ENCODE results near the gene CCDC187.

CCDC187 gene

DNA sequence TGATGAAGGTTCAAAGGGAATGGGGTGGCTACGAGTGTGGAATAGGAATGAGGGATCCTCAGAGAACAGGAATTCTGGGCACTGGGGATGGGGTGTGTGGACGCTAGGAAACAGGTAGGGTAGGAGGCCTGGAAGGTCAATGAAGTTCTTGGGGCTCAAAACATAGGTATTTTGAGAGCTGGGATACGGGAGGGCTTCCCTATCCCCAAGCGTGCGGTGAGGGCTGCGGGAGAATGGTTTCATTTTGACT, 59.0 kb downstream of the CCDC187 start:
- H3K4me1 ChIP-seq (ENCODE audit: control insufficient read depth in 1 of 2, insufficient read depth in 2 of 2, low read length in 2 of 2) = peaks cover 12 to 28% of the 10 kb centered on the region in 2 donors
- H3K4me3 ChIP-seq (ENCODE audit: low read depth in 1 of 2, low read length in 2 of 2) = peak overlapping the region; percentile 70 to 72
- no peaks in the 10 kb centered on the region for H3K36me3 ChIP-seq (ENCODE audit: control insufficient read depth in 1 of 2, insufficient read depth in 2 of 2, low read length in 2 of 2)
- peak overlapping the region; percentile 44 to 50 for H3K9ac ChIP-seq (ENCODE audit: low read depth in 1 of 2, low read length in 2 of 2)
- no peak overlapping the region for H3K27ac ChIP-seq (ENCODE audit: low read depth, low read length)
- H3K27me3 ChIP-seq (ENCODE audit: control insufficient read depth in 1 of 2, insufficient read depth in 2 of 2, low read length in 2 of 2) = peaks cover 0 to 4% of the 10 kb centered on the region in 2 donors
- no peaks in the 10 kb centered on the region for H3K9me3 ChIP-seq (ENCODE audit: control insufficient read depth in 1 of 2, low read length in 2 of 2)

DNA sequence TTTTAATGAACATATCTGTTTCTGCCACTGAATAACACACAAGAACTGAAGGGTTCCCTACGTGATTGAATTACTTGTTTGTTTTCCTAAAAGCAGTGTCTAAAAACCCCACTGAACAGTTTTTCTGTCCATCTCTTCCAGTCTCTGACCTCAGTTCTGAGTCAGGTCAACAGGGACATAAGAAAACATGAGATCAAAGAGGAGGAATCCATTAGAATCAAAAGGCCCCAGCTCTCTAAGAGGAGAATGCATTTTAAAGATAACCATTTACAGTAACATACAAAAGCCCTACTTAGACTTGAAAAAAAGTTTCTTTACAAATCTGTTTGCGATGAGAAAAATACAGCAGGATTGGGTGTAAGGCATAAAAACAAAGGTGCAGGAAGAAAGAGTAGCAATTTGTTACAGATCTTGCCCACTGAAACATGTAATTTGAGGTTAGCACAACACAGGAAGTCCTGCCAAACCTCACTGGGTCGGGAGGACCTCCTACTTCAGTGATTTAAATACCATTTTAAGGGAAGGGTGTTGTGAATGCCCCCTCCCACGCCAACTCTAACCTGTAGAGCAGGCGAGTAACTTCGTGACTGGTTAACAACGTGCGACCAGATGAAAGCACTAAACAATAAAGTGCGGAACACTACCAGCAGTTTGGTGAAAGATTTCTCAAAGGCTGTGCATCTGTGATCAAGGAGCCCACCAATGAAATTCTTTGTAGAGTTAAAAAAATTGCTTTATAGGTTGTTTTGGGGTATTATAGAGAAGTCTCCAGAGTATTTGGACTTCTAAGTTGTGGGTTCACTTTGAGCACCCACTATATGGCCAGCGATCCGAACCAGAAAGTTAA, 59.5 kb downstream of the CCDC187 start:
- Histone ChIP-seq H3K27ac (ENCODE audit: low read depth, low read length) (no peak overlapping the region), H3K36me3 (ENCODE audit: control insufficient read depth in 1 of 2, insufficient read depth in 2 of 2, low read length in 2 of 2) (no peaks in the 10 kb centered on the region), H3K27me3 (ENCODE audit: control insufficient read depth in 1 of 2, insufficient read depth in 2 of 2, low read length in 2 of 2) (peaks cover 0 to 2% of the 10 kb centered on the region in 2 donors), H3K9me3 (ENCODE audit: control insufficient read depth in 1 of 2, low read length in 2 of 2) (no peaks in the 10 kb centered on the region), H3K4me1 (ENCODE audit: control insufficient read depth in 1 of 2, insufficient read depth in 2 of 2, low read length in 2 of 2) (peaks cover 12 to 32% of the 10 kb centered on the region in 2 donors), H3K9ac (ENCODE audit: low read depth in 1 of 2, low read length in 2 of 2) (peak overlapping the region; percentile 18 to 50), H3K4me3 (ENCODE audit: low read depth in 1 of 2, low read length in 2 of 2) (peak overlapping the region; percentile 70 to 72)

DNA sequence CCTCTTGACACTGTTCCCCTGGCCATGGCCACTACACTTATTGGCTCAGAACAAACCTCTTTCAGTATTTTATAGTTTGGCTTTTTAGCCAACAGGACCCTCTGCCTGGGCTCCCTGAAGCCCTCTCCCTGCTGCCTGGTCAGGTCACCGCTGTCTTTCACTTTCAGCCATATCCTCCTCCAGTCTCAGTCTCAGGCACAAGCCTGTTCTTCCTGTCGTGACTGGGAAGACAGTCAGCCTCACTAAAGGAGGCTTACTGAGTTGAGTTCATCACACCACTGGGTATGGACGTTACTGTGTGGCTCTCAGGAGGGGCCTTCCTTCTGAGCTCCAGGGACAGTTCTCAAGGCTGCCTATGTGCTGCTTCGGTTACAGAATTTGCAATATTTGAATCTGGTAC, 60.3 kb downstream of the CCDC187 start:
- no peaks in the 10 kb centered on the region for H3K36me3 ChIP-seq (ENCODE audit: control insufficient read depth in 1 of 2, insufficient read depth in 2 of 2, low read length in 2 of 2)
- peaks cover 12 to 32% of the 10 kb centered on the region in 2 donors for H3K4me1 ChIP-seq (ENCODE audit: control insufficient read depth in 1 of 2, insufficient read depth in 2 of 2, low read length in 2 of 2)
- H3K9me3 ChIP-seq (ENCODE audit: control insufficient read depth in 1 of 2, low read length in 2 of 2) = no peaks in the 10 kb centered on the region
- H3K27me3 ChIP-seq (ENCODE audit: control insufficient read depth in 1 of 2, insufficient read depth in 2 of 2, low read length in 2 of 2) = no peaks in the 10 kb centered on the region
- H3K4me3 ChIP-seq (ENCODE audit: low read depth in 1 of 2, low read length in 2 of 2) = peak overlapping the region in 1 of 2 donors; percentile 23
- no peak overlapping the region for H3K9ac ChIP-seq (ENCODE audit: low read depth in 1 of 2, low read length in 2 of 2)
- no peak overlapping the region for H3K27ac ChIP-seq (ENCODE audit: low read depth, low read length)

DNA sequence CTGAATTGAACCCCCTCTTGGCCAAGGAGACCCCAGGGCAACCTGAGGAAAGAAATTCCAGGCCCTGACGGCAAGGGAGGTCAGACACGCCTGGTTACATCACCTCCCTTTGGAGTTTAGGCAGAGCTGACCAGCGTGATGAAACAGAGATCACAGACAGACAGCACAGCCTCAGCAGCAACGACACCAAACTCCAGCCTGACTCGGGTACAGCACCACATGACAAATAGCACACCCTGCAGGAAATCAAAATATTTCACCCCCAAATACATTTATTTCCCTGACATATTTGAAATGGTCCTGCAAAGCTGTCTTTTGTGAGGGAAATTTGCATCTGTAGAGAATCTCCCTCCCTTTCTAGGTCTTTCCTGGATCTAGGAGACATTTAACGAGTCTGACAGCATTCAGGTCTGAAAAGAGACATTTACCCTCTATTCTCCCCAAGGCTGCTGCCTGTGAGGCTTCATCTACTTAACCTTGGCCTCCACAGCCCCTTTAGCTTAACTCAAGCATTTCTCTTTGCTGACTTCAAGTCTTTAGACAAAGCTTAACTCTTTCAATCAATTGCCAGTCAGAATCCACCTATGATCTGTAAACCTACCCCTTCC, 60.9 kb downstream of the CCDC187 start:
- Histone ChIP-seq H3K9me3 (ENCODE audit: control insufficient read depth in 1 of 2, low read length in 2 of 2) (no peaks in the 10 kb centered on the region), H3K4me3 (ENCODE audit: low read depth in 1 of 2, low read length in 2 of 2) (no peak overlapping the region), H3K36me3 (ENCODE audit: control insufficient read depth in 1 of 2, insufficient read depth in 2 of 2, low read length in 2 of 2) (no peaks in the 10 kb centered on the region), H3K9ac (ENCODE audit: low read depth in 1 of 2, low read length in 2 of 2) (no peak overlapping the region), H3K4me1 (ENCODE audit: control insufficient read depth in 1 of 2, insufficient read depth in 2 of 2, low read length in 2 of 2) (peaks cover 12 to 37% of the 10 kb centered on the region in 2 donors), H3K27me3 (ENCODE audit: control insufficient read depth in 1 of 2, insufficient read depth in 2 of 2, low read length in 2 of 2) (no peaks in the 10 kb centered on the region), H3K27ac (ENCODE audit: low read depth, low read length) (no peak overlapping the region)

DNA sequence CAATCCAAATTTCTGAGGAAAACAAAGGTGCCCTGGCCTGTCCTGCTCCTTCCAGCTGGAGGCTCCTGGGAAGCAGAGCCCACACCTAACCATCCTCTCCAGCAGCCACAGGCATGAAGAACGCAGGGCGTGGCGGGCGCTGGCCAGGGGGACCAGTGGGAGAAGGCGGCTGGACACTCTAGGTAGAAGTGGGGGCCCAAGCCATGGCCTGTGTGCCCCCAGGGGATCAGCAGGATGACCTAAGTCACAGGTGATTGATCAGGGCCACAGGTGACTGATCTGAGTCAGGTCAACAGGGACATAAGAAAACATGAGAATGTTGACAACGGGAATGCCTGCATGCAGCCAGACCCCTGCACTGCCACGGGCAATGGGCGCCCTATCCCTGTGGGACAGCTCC, 61.6 kb downstream of the CCDC187 start:
- no peak overlapping the region for H3K27ac ChIP-seq (ENCODE audit: low read depth, low read length)
- peaks cover 12 to 40% of the 10 kb centered on the region in 2 donors for H3K4me1 ChIP-seq (ENCODE audit: control insufficient read depth in 1 of 2, insufficient read depth in 2 of 2, low read length in 2 of 2)
- H3K9ac ChIP-seq (ENCODE audit: low read depth in 1 of 2, low read length in 2 of 2) = no peak overlapping the region
- no peaks in the 10 kb centered on the region for H3K36me3 ChIP-seq (ENCODE audit: control insufficient read depth in 1 of 2, insufficient read depth in 2 of 2, low read length in 2 of 2)
- no peaks in the 10 kb centered on the region for H3K9me3 ChIP-seq (ENCODE audit: control insufficient read depth in 1 of 2, low read length in 2 of 2)
- H3K4me3 ChIP-seq (ENCODE audit: low read depth in 1 of 2, low read length in 2 of 2) = no peak overlapping the region
- no peaks in the 10 kb centered on the region for H3K27me3 ChIP-seq (ENCODE audit: control insufficient read depth in 1 of 2, insufficient read depth in 2 of 2, low read length in 2 of 2)

DNA sequence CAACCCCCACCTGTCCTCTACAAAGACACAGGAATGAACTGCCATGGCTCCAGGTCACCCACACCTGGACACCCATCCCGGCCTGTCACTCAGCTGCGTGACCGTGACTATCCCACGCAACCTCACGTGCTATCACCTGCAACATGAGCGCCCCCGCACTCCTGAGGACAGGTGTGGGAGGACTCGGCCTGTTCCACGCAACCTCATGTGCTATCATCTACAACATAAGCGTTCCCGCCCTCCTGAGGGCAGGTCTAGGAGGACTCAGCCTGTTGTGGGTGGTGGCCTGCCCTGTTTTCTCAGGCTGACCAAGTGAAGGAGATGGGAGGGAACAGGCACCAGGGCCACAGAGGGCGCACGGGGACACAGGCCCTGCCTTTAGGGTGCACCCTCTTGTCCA, 62.4 kb downstream of the CCDC187 start:
- H3K4me1 ChIP-seq (ENCODE audit: control insufficient read depth in 1 of 2, insufficient read depth in 2 of 2, low read length in 2 of 2) = peaks cover 12 to 40% of the 10 kb centered on the region in 2 donors

DNA sequence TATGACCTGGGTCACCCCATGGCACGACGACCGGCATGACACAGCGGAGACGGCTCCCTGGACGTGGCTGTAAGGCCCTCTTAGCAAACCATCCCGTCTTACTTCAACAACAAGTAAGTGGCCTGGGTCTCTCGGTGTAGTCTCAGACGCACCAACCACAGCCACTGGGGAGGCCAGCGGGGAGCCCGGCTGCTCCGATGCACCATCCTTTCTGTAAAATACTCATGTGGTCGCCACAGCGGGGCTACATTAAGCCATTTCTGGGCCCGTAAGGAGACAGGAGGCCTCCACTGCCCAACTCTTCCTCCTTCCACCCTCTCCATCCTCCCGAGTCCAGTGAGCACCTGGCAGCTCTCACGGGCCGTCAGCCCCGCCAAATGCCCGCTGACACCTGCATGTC, 63.0 kb downstream of the CCDC187 start:
- no peaks in the 10 kb centered on the region for H3K9me3 ChIP-seq (ENCODE audit: control insufficient read depth in 1 of 2, low read length in 2 of 2)
- peaks cover 0 to 8% of the 10 kb centered on the region in 2 donors for H3K36me3 ChIP-seq (ENCODE audit: control insufficient read depth in 1 of 2, insufficient read depth in 2 of 2, low read length in 2 of 2)
- H3K27me3 ChIP-seq (ENCODE audit: control insufficient read depth in 1 of 2, insufficient read depth in 2 of 2, low read length in 2 of 2) = no peaks in the 10 kb centered on the region
- no peak overlapping the region for H3K4me3 ChIP-seq (ENCODE audit: low read depth in 1 of 2, low read length in 2 of 2)
- peaks cover 12 to 40% of the 10 kb centered on the region in 2 donors for H3K4me1 ChIP-seq (ENCODE audit: control insufficient read depth in 1 of 2, insufficient read depth in 2 of 2, low read length in 2 of 2)
- H3K9ac ChIP-seq (ENCODE audit: low read depth in 1 of 2, low read length in 2 of 2) = no peak overlapping the region
- H3K27ac ChIP-seq (ENCODE audit: low read depth, low read length) = no peak overlapping the region

More for the DNA sequence above, 62.4 kb downstream of the CCDC187 start:
- peaks cover 0 to 5% of the 10 kb centered on the region in 2 donors for H3K36me3 ChIP-seq (ENCODE audit: control insufficient read depth in 1 of 2, insufficient read depth in 2 of 2, low read length in 2 of 2)
- H3K27ac ChIP-seq (ENCODE audit: low read depth, low read length) = no peak overlapping the region
- H3K9me3 ChIP-seq (ENCODE audit: control insufficient read depth in 1 of 2, low read length in 2 of 2) = no peaks in the 10 kb centered on the region
- H3K9ac ChIP-seq (ENCODE audit: low read depth in 1 of 2, low read length in 2 of 2) = no peak overlapping the region
- H3K27me3 ChIP-seq (ENCODE audit: control insufficient read depth in 1 of 2, insufficient read depth in 2 of 2, low read length in 2 of 2) = no peaks in the 10 kb centered on the region
- no peak overlapping the region for H3K4me3 ChIP-seq (ENCODE audit: low read depth in 1 of 2, low read length in 2 of 2)

DNA sequence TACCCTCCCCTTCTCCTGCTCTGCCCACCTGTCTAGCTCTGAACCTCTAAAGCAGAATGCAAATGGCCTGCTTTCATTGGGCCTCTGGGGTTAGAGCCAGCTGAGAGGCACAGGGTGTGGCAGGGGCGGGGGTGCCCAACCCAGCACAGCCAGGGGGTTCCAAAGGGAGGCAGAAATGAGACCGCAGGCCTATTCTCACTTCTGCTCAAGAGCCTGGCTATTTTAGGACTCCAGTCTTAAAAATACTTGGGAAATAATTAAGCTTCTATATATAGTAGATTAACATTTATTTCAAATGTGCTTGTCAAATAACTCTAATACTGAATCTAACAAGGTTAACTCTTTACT, 63.9 kb downstream of the CCDC187 start:
- H3K4me3 ChIP-seq (ENCODE audit: low read depth in 1 of 2, low read length in 2 of 2) = no peak overlapping the region
- no peak overlapping the region for H3K27ac ChIP-seq (ENCODE audit: low read depth, low read length)
- H3K9ac ChIP-seq (ENCODE audit: low read depth in 1 of 2, low read length in 2 of 2) = no peak overlapping the region
- H3K36me3 ChIP-seq (ENCODE audit: control insufficient read depth in 1 of 2, insufficient read depth in 2 of 2, low read length in 2 of 2) = peaks cover 0 to 18% of the 10 kb centered on the region in 2 donors
- H3K9me3 ChIP-seq (ENCODE audit: control insufficient read depth in 1 of 2, low read length in 2 of 2) = no peaks in the 10 kb centered on the region
- no peaks in the 10 kb centered on the region for H3K27me3 ChIP-seq (ENCODE audit: control insufficient read depth in 1 of 2, insufficient read depth in 2 of 2, low read length in 2 of 2)
- H3K4me1 ChIP-seq (ENCODE audit: control insufficient read depth in 1 of 2, insufficient read depth in 2 of 2, low read length in 2 of 2) = peaks cover 11 to 39% of the 10 kb centered on the region in 2 donors

DNA sequence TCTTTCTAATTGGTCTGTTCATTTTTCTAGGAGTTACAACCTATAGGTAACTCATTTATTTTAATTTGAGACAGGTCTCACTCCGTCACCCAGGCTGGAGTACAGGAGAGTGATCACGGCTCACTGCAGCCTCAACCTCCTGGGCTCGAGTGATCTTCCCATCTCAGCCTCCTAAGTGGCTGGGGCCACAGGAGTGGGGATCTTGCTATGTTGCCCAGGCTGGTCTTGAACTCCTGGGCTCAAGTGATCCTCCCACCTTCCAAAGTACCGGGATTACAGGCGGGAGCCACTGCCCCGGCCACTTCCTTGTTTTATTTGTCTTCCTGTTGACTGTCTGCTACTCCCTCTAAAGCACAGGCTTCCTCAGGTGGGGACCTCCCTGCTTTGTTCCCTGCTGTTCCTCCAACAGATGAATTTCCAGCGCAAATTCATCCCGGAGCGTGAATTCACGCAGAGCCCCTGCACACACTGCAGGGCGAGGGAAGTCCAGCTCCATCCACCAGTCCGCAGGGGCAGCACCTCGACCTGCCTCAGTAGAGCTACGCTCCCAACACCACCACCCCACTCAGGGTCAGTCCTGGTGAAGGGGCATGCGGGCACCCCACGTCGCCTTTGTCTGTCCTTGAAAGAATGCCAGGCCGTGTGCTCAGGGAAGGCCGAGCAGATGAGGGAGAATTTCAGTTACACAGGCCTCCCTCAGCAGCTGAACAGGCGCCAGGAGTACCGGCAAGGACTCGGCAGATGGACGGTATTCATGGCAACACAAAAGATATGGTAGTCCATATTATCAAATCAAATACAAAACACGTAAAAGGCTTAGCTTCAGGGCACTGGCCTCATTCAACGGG, 64.5 kb downstream of the CCDC187 start:
- Histone ChIP-seq H3K4me1 (ENCODE audit: control insufficient read depth in 1 of 2, insufficient read depth in 2 of 2, low read length in 2 of 2) (peaks cover 5 to 33% of the 10 kb centered on the region in 2 donors), H3K36me3 (ENCODE audit: control insufficient read depth in 1 of 2, insufficient read depth in 2 of 2, low read length in 2 of 2) (peaks cover 0 to 19% of the 10 kb centered on the region in 2 donors), H3K4me3 (ENCODE audit: low read depth in 1 of 2, low read length in 2 of 2) (no peak overlapping the region), H3K9ac (ENCODE audit: low read depth in 1 of 2, low read length in 2 of 2) (no peak overlapping the region), H3K9me3 (ENCODE audit: control insufficient read depth in 1 of 2, low read length in 2 of 2) (no peaks in the 10 kb centered on the region), H3K27ac (ENCODE audit: low read depth, low read length) (no peak overlapping the region), H3K27me3 (ENCODE audit: control insufficient read depth in 1 of 2, insufficient read depth in 2 of 2, low read length in 2 of 2) (no peaks in the 10 kb centered on the region)

DNA sequence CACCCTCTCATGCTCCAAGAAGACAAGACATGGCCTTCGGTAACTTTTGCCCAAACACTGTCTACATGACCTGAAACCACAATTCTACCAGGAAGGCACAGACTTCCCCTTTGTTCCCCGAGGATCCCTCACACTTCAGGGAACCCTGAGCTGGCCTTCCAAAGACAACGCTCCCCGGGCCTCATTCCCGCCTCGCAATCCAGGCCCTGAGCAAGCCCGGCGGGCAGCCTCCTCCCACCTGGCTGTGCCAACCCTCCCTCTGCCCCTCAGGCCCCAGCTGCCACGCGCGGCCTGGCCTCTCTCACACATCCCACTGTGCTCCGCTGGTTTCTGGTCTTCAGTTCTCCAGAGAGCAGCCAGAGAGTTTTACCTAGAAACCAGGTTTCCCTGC, 65.6 kb downstream of the CCDC187 start:
- Histone ChIP-seq H3K27ac (ENCODE audit: low read depth, low read length) (no peak overlapping the region), H3K36me3 (ENCODE audit: control insufficient read depth in 1 of 2, insufficient read depth in 2 of 2, low read length in 2 of 2) (peaks cover 0 to 19% of the 10 kb centered on the region in 2 donors), H3K9ac (ENCODE audit: low read depth in 1 of 2, low read length in 2 of 2) (no peak overlapping the region), H3K9me3 (ENCODE audit: control insufficient read depth in 1 of 2, low read length in 2 of 2) (no peaks in the 10 kb centered on the region), H3K4me1 (ENCODE audit: control insufficient read depth in 1 of 2, insufficient read depth in 2 of 2, low read length in 2 of 2) (peaks cover 0 to 24% of the 10 kb centered on the region in 2 donors), H3K27me3 (ENCODE audit: control insufficient read depth in 1 of 2, insufficient read depth in 2 of 2, low read length in 2 of 2) (no peaks in the 10 kb centered on the region), H3K4me3 (ENCODE audit: low read depth in 1 of 2, low read length in 2 of 2) (no peak overlapping the region)
